IPS-NIHi7 (cell line): ENCODE results near the gene FMOD.
"Not testable (repeated sequence)": the region's sequence is repeated elsewhere in the genome, so short reads cannot be mapped to it uniquely, and the experiment has no call there.

Experiments used
- DNase-seq: peaks from one replicate; pipeline ENCODE4 v3.0.0; 2012; ENCODE audit warnings: mixed read lengths; ENCODE audit errors: extremely low spot score

FMOD gene

DNA sequence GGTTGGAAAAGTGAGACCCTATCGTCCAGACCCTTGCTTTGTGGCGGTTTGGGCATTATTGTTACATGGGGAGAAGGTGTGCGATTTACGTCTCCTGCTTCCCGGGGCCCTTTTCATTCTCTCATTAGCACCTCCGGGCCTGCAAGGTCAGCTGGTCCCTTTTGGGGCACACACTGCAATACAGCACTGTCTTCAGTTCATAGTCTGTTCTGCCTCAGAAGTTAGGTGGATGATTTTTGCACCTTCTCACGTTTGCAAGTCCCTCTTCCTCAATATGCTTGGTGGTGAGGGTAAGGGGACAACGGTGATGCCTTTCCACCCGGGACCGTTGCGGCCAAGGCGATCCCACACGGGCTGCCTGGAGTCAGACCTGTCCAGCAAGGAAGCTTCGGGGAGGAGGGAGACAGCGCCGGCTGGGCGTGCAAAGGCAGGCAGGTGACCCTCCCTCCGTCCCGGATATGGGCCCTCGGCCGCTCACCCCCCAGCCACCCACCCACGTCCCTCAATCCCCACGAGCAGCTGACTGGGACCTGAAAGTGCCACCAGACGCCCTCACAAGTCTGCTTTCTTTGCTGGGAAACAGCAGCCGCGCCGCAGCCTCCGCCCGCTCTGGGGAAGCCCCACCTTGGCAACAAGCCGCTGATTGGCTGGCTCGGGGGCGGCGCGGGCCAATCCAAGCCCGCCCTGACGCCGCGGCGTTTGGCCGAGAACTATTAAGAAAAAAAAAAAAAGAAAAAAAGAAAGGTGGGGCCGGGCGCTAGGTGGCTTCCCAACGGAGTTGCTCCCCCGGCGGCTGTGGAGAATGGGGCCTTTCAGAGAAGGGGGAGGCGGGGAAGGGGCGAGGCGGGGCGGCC, 23.9 kb downstream of the FMOD start:
- DNase-seq: peak; percentile 96

GRCh38 chr1:203325418-203326091, 25.4 kb downstream of the FMOD start:
- DNase-seq: no peak

- peak; percentile 31 for DNase-seq
Measured at GRCh38 chr1:203325026-203325417, 25.9 kb downstream of the FMOD start.

DNA sequence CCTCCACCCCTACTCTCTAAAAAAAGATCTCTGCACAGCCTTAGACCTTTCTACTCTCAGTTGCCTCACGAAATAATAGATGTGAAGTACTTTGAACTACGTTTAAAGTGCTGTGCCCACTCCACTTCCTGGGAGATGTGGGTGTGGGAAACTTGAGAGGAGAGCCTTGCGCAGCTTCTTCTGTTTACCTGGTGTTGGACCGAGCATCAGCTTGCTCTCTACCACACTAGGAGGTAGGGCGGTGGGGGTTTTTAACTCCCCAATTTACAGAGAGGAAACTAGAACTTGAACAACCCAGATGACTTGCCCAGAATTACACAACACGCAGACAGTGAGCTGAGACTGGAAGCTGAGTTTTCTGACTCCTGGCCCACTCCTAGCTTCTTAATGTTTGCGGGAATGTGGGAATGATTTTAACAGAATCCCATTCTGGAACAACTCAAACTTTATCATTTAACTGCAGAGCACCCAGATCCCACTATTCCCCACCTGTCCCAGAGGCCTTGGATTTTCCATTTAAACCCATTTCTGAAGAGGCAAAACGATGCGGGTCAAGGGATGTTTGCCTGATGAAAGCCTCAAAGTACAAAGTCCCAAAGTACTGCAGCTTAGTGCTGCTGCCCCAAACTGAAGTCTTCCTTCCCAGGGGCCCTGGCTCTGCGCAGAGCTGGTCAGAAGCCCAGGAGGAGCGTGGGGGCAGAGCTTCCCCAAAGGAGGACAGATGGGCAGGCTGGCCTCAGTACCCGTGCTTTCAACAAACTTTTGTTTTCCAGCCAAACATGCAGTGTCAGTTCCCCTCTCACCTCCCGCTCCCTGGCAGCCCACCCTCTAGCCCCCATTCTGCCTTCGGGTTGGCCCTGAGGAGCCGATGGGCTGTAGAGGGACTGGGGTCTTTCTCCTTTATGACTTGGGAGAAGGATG, 26.6 kb downstream of the FMOD start:
- no peak for DNase-seq

GRCh38 chr1:203323587-203323986, 27.3 kb downstream of the FMOD start:
- DNase-seq: no peak

DNA sequence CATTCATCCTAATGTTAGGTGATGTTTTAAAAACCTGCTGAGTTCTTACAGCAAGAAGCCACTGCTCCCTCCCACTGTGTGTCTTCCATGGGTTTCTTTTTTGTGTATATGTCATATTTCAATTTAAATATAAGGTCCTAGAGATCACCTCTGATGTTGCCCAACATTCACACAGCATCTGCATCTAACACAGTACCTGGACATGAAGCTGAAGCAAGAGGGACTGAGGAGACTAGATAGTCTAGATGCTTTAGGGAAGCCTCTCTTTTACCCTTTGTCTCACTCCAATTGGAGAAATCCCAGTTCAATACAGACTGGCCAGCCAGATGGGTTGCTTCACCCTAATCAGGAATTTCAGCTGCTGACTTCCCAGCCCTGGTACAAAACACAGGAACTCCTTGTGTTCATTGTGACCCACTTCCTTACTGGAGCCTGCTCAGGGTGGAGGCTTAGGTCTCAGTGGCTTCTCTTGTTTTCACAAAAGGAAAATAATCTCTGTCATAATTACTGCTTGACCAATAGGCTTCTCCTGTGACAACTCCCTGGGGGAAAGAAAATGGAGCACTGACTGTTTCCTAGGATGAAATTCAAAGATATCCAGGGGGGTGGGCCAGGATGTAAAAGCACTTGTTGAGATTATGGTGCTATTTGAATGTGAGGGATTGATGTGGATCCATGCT, 28.3 kb downstream of the FMOD start:
- no peak for DNase-seq

DNA sequence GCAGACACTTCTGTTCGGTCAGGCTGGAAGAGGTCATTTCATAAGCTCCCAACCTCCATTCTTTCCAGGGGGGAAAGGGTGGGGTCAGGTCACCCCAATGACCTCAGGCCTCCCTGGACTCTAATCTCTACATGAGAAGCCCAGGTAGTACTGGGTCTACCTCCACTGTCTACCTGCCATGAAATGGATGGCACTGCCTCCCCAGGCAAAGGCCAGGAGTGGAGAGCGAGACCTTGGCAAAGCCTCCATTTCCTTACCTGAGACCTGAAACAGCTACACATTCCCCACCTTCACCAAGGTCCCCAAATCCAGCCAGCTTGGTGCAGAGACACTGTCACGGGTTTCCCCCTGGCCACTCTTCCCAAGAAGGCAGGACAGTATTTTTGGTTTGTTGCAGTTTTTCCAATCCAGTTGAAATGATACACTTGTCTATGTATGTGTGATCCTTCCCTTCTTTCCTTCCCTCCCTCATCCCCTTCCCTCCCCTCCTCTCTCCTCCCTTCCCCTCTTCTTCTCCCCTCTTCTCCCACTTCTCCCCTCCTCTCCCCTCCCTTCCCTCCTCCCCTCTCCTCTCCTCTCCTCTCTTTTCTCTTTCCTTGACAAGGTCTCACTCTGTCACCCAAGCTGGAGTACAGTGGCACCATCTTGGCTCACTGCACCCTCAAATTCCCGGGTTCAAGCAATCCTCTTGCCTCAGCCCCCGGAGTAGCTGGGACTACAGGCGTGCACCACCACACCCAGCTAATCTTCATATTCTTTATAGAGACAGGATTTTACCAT, 29.5 kb downstream of the FMOD start:
- DNase-seq: no peak

GRCh38 chr1:203320591-203321272, 30.2 kb downstream of the FMOD start:
- DNase-seq: peak; percentile 71

GRCh38 chr1:203318229-203318517, 32.7 kb downstream of the FMOD start:
- no peak for DNase-seq

DNA sequence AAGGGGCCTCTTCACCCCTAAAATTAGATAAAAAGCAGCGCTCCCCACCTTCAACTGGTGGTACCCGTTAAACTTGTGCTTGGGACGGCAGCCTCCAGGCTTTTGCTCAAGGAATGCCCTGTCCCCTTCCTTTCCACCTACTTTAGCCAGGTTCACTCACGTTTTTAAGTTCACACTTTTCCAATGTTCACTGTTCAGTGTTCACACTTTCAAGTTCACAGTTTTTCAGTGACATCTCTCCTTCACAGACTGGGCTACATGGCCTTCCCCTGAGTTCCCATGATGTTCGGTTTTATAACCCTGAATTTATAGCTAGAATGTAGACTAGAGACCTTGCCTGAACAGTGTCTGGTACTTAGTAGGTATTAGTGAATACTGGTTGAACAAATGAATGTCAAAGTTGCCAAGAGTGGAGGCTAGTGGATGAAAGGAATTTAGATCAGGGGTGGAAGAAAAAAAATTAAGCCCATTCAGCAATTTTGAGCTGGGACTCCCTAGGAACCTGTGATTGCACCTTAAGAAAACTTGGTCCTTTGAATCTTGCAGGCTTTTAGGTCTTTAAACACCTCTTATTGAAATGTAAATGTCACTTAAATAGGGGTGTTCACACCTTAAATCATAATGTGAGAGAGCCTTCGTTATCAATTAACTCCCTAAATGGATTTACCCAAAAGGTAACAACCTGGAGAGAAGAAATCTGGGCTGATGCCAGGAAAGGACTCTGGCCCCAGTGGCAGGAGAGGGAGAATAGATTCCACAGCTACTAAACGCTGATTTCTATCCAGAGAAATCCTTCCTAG, 33.3 kb downstream of the FMOD start:
- no peak for DNase-seq

DNA sequence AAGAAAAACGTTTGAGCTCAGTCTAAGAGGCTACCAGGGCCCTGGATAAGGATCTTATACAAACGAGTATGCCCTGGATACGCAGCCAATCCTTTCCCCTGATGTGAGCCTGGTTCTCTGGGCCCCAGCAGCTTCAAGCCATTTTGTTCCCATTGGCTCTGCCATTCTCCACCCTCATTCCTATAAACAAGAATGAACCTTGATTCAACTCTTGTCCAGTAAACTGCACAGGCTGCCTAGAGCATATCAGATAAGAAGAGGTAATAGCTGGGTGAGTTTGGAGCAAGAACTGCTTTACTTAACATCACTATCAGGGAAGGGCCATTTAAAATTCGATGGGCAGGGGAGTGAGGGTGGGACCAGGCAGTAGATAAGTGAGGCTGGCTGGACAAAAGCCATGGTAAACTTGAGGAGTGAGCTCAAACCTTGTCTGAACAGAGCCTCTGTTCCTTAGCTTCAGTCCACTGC, 34.3 kb downstream of the FMOD start:
- no peak for DNase-seq

DNA sequence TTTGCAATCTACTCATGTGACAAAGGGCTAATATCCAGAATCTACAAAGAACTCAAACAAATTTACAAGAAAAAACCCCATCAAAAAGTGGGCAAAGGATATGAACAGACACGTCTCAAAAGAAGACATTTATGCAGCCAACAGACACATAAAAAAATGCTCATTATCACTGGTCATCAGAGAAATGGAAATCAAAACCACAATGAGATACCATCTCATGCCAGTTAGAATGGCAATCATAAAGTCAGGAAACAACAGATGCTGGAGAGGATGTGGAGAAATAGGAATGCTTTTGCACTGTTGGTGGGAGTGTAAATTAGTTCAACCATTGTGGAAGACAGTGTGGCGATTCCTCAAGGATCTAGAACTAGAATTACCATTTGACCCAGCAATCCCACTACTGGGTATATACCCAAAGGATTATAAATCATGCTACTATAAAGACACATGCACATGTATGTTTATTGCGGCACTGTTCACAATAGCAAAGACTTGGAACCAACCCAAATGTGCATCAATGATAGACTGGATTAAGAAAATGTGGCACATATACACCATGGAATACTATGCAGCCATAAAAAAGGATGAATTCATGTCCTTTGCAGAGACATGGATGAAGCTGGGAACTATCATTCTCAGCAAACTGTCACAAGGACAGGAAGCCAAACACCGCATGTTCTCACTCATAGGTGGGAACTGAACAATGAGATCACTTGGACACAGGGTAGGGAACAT, 36.7 kb downstream of the FMOD start:
- DNase-seq: not testable (repeated sequence)

DNA sequence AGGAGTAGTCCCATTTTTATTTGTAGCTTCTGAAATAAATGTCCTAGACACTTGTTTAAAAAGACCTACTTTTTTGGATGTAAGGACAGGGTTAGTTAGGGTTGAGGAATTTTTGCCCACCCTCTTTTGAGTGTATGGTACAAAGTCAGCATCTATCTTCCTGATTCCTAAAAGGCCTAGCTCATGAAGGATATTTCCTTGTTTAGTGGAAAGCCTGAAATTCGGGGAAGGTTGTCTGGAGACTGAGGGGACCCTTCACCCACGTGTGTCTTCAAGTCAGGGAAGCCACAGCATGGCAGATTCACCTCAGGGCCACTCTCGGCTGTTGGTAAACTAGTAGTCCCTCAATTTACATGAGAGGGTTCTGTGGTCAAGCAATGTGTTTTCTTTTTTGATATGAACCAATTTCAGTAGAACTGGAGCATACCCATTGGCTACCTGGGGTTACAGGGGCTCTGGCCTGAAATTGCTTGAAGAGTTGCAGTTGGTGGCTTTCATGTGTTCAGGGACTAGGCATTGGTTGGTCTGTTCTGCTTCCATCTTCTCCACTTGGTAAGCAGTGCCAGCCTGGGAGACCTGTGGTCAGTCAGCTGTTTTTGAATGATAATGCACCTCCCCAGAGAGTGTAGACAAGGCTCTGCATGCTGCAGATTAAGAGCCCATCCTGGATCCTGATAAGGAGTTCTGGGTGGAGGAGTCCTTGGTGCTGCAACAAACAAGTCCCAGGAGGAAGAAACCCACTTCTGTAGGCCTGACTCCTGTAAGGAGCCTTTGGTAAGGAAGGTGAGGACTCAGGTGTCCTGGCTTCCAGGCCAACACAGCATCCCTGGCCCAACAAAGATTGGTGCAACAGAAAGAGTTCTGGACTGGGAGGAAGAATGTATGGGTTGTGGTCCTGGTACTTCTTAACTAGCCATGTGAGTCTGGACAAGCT, 39.3 kb downstream of the FMOD start:
- DNase-seq: no peak

DNA sequence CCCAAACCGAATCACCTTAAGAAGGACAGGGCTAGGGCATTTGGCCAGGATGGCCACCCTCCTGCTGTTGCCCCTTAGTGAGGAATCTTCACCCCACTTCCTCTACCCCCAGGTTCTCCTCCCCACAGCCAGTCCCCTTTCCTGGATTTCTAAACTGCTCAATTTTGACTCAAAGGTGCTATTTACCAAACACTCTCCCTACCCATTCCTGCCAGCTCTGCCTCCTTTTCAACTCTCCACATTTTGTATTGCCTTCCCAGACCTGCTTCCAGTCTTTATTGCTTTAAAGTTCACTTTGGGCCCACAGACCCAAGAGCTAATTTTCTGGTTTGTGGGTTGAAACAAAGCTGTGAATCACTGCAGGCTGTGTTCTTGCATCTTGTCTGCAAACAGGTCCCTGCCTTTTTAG, 42.0 kb downstream of the FMOD start:
- no peak for DNase-seq

- no peak for DNase-seq
Measured at GRCh38 chr1:203308328-203308922, 42.5 kb downstream of the FMOD start.

- peak; percentile 31 for DNase-seq
Measured at GRCh38 chr1:203307641-203308126, 43.2 kb downstream of the FMOD start.

DNA sequence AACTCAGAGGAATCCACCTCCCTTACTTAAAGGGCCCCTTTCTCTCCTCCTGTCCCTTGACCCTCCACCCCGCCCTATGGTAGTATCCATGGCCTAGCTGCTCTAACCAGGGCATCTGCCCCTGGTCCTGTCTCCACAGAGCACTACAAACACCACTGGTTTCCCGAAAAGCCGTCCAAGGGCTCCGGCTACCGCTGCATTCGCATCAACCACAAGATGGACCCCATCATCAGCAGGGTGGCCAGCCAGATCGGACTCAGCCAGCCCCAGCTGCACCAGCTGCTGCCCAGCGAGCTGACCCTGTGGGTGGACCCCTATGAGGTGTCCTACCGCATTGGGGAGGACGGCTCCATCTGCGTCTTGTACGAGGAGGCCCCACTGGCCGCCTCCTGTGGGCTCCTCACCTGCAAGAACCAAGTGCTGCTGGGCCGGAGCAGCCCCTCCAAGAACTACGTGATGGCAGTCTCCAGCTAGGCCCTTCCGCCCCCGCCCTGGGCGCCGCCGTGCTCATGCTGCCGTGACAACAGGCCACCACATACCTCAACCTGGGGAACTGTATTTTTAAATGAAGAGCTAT, 43.9 kb downstream of the FMOD start:
- peak; percentile 26 for DNase-seq
